Gastrocnemius medialis (tissue), 4 donors: ENCODE data around the gene BRIP1.

ENCODE experiments used
- CTCF ChIP-seq, 5 experiments: fragments of 450-650 bp in 3 of 5; fragments of 200-600 bp in 2 of 5; sonication (generic) in 2 of 5; IDR thresholded peaks in 4 of 5; conservative IDR thresholded peaks in 1 of 5; 1 replicate in 4 of 5; 2 replicates in 1 of 5; pipeline ENCODE4 v1.5.1; 2016 to 2019; ENCODE audit warnings: antibody characterized with exemption in 5 of 5, mild to moderate bottlenecking in 3 of 5, moderate library complexity in 3 of 5
- POLR2A ChIP-seq, 2 donors: fragments of 450-650 bp; IDR thresholded peaks; one replicate each; pipeline ENCODE4 v1.6.1; 2017; ENCODE audit warnings: antibody characterized with exemption in 2 of 2, mild to moderate bottlenecking in 2 of 2, moderate library complexity in 2 of 2

DNA sequence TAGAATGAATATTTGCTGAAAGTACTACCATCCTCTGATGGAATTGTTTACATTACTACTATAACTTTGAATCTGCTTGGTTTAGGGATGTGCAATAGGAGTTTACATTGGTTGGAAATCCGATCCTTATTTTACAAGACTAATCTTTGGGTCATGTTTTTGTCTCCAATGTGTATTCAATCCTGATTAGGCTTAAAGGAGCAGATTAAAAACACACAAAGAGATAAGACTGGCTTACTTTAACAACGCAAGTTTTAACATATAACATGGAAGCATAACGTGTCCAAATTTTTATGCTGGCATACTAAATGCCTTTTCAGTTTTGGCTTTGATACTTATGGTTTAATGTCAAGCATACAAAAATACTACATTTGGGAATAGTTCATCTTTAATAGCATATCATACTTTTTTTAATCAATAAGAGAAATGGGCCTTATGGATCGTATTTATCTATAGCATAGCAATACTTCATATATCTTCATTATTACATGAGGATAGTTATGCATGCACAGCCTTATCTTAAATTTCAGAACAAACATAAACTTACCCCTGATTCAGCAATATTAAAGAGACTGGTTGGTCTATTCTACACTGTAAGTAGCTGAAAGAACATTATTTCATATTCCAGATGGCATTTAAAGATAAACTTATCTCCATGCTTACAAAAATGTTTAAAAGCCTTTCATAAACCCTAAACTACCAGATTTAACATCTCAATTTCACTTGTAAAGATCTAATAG, 202.4 kb downstream of the BRIP1 start:
- TF ChIP-seq CTCF (IDR thresholded peaks at IDR 0.05 in 4 of 5, conservative IDR thresholded peaks at IDR 0.05 in 1 of 5) (no peak), POLR2A (IDR thresholded peaks at IDR 0.05) (no peak)
